IMR-90 (cell line): ENCODE measurements around the gene RNU6-1.

ENCODE experiments used
- BHLHE40 ChIP-seq: fragments of 150-350 bp; IDR thresholded peaks from 2 replicates; pipeline ENCODE4 v1.6.1; 2016; ENCODE audit warnings: mild to moderate bottlenecking, low read depth, low read length
- CEBPB ChIP-seq: IDR thresholded peaks from 2 replicates; pipeline ENCODE4 v1.6.1; 2012; ENCODE audit warnings: low read depth, low read length, improper control_type of control experiment
- CTCF ChIP-seq: conservative IDR thresholded peaks from 2 replicates; pipeline ENCODE4 v1.5.1; 2012; ENCODE audit warnings: mild to moderate bottlenecking, low read depth, low read length, improper control_type of control experiment
- FOS ChIP-seq: fragments of 150-350 bp; IDR thresholded peaks from 2 replicates; pipeline ENCODE4 v1.6.1; 2016; ENCODE audit warnings: low read depth, low read length
- MAFK ChIP-seq: IDR thresholded peaks from 2 replicates; pipeline ENCODE4 v1.6.1; 2012; ENCODE audit warnings: low read depth, low read length, improper control_type of control experiment
- MAZ ChIP-seq: IDR thresholded peaks from 2 replicates; pipeline ENCODE4 v1.6.1; 2012; ENCODE audit warnings: low read depth, mild to moderate bottlenecking, low read length, improper control_type of control experiment, moderate library complexity, borderline replicate concordance
- MXI1 ChIP-seq: IDR thresholded peaks from 2 replicates; pipeline ENCODE4 v1.6.1; 2012; ENCODE audit warnings: low read depth, mild to moderate bottlenecking, low read length, moderate library complexity, borderline replicate concordance
- NFE2L2 ChIP-seq: fragments of 150-350 bp; IDR thresholded peaks from 2 replicates; pipeline ENCODE4 v1.6.1; 2016; ENCODE audit warnings: low read depth, mild to moderate bottlenecking, low read length
- POLR2A ChIP-seq: IDR thresholded peaks from 2 replicates; pipeline ENCODE4 v1.6.1; 2012; ENCODE audit warnings: mild to moderate bottlenecking, low read depth, low read length
- RAD21 ChIP-seq: IDR thresholded peaks from 2 replicates; pipeline ENCODE4 v1.6.1; 2012; ENCODE audit warnings: low read length, improper control_type of control experiment
- RCOR1 ChIP-seq: IDR thresholded peaks from 2 replicates; pipeline ENCODE4 v1.6.1; 2012; ENCODE audit warnings: mild to moderate bottlenecking, low read length, improper control_type of control experiment; ENCODE audit not compliant: insufficient replicate concordance
- RFX5 ChIP-seq: IDR thresholded peaks from 2 replicates; pipeline ENCODE4 v1.8.0; 2012; ENCODE audit warnings: low read depth, mild to moderate bottlenecking, low read length, moderate library complexity
- SMC3 ChIP-seq: fragments of 150-350 bp; IDR thresholded peaks from 2 replicates; pipeline ENCODE4 v1.6.1; 2016; ENCODE audit warnings: low read depth, mild to moderate bottlenecking, antibody characterized with exemption, low read length, moderate library complexity

GRCh38 chr15:67824976-67825880 is 14.6 kb downstream of the RNU6-1 start, which contains the start of gene SKOR1:
- TF ChIP-seq CTCF (no peak), CEBPB (no peak), POLR2A (no peak), RCOR1 (no peak), NFE2L2 (no peak), BHLHE40 (no peak), RAD21 (no peak), RFX5 (no peak), FOS (no peak), MXI1 (no peak), MAFK (no peak), MAZ (no peak), SMC3 (no peak)
